ENCODE results near the gene INSRR.

INSRR gene

GRCh38 chr1:156898161-156898566 is 39.2 kb upstream of the INSRR start:
- no peak for DNase-seq (ENCODE audit: low read depth)
- H3K4me3 ChIP-seq (ENCODE audit: low read depth, low read length), result no peak overlapping the region
- TF ChIP-seq, protein P1, sequence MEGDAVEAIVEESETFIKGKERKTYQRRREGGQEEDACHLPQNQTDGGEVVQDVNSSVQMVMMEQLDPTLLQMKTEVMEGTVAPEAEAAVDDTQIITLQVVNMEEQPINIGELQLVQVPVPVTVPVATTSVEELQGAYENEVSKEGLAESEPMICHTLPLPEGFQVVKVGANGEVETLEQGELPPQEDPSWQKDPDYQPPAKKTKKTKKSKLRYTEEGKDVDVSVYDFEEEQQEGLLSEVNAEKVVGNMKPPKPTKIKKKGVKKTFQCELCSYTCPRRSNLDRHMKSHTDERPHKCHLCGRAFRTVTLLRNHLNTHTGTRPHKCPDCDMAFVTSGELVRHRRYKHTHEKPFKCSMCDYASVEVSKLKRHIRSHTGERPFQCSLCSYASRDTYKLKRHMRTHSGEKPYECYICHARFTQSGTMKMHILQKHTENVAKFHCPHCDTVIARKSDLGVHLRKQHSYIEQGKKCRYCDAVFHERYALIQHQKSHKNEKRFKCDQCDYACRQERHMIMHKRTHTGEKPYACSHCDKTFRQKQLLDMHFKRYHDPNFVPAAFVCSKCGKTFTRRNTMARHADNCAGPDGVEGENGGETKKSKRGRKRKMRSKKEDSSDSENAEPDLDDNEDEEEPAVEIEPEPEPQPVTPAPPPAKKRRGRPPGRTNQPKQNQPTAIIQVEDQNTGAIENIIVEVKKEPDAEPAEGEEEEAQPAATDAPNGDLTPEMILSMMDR (IDR thresholded peaks at IDR 0.05; ENCODE audit: control insufficient read depth, extremely low read depth, insufficient read depth), result no peak

- H3K4me3 ChIP-seq (ENCODE audit: low read depth, low read length), result no peak overlapping the region
- no peak for DNase-seq (ENCODE audit: low read depth)
- TF ChIP-seq, protein P1 (IDR thresholded peaks at IDR 0.05; ENCODE audit: control insufficient read depth, extremely low read depth, insufficient read depth), result no peak
Measured at GRCh38 chr1:156897078-156897825, 38.3 kb upstream of the INSRR start.

- TF ChIP-seq, protein P1 (IDR thresholded peaks at IDR 0.05; ENCODE audit: control insufficient read depth, extremely low read depth, insufficient read depth), result no peak
- H3K4me3 ChIP-seq (ENCODE audit: low read depth, low read length), result no peak overlapping the region
- DNase-seq (ENCODE audit: low read depth), result no peak
Measured at GRCh38 chr1:156896490-156897033, 37.6 kb upstream of the INSRR start.

DNA sequence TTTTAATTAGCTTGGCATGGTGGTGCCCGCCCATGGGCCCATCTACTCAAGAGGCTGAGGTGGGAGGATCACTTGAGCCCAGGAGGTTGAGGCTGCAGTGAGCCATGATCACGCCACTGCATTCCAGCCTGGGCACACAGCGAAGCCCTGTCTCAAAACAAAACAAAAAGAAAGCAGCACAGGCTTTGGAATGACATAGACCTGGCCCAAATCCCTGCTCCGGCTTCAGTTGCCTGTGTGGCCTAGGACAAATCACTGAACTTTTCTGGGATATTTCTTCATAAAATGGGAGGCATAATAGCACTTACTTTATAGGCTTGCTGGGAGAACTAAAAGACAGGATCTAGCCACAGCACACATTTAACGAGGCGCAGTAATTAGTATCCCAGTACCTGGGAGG is 37.0 kb upstream of the INSRR start:
- DNase-seq (ENCODE audit: low read depth), result no peak
- H3K4me3 ChIP-seq (ENCODE audit: low read depth, low read length), result no peak overlapping the region
- TF ChIP-seq, protein P1 (IDR thresholded peaks at IDR 0.05; ENCODE audit: control insufficient read depth, extremely low read depth, insufficient read depth), result no peak

GRCh38 chr1:156895455-156895812 is 36.5 kb upstream of the INSRR start:
- DNase-seq (ENCODE audit: low read depth), result no peak
- TF ChIP-seq, protein P1 (IDR thresholded peaks at IDR 0.05; ENCODE audit: control insufficient read depth, extremely low read depth, insufficient read depth), result no peak
- no peak overlapping the region for H3K4me3 ChIP-seq (ENCODE audit: low read depth, low read length)

DNA sequence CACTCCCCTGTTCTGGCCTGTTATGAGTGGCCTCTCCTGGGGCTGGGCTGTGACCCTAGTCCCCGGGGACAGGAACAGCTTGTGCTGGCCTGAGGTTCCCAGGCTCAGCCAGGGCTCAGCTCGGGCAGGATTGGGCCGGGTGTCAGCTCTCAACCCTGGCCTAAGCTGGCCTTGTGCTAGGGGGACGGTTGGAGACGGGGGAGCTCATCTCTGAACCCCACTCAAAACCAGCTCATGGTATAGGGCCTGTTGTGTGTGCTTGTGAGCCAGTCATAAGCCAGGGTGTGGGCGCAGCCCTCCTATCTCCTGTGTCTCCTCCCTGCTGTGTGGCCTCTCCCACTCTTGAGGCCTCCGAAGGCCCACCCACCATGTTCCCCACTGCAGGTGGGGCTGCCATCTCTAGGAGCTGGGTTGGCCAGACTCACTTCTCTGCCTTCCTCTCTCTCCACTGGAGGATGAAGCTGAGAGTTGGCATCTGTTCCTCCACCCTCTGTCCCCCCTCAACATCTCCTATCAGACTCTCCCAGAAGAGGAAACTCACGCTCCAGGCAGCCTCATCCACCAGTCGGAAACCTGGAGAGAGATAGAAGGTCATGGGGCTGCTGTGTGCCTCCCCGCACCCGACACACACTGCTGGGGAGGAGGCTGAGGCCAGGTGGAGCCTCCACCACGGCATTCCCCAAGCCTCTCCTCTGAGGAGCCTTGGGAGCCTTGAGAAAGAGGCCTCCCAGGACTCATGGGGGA is 36.0 kb upstream of the INSRR start:
- no peak overlapping the region for H3K4me3 ChIP-seq (ENCODE audit: low read depth, low read length)
- no peak for DNase-seq (ENCODE audit: low read depth)
- TF ChIP-seq, protein P1 (IDR thresholded peaks at IDR 0.05; ENCODE audit: control insufficient read depth, extremely low read depth, insufficient read depth), result no peak

All from LNCaP clone FGC (cell line).